Endothelial cell of umbilical vein (primary cell): ENCODE measurements around the gene CDCA5.

Experiments used
- FOS ChIP-seq: IDR thresholded peaks from 2 replicates; pipeline ENCODE4 v1.6.1; 2011; ENCODE audit warnings: mild to moderate bottlenecking, low read length, moderate library complexity, borderline replicate concordance; ENCODE audit not compliant: insufficient read depth
- GATA2 ChIP-seq: IDR thresholded peaks from 2 replicates; pipeline ENCODE4 v1.7.0; 2011; ENCODE audit warnings: low read depth, mild to moderate bottlenecking, moderate library complexity, mixed read lengths, low read length; ENCODE audit not compliant: insufficient read length, insufficient read depth
- POLR2A ChIP-seq: IDR thresholded peaks from 2 replicates; pipeline ENCODE4 v1.6.1; 2012; ENCODE audit warnings: low read depth, mild to moderate bottlenecking, control low read depth, low read length
- TF ChIP-seq, protein P1 (sequence below): IDR thresholded peaks from 2 replicates; pipeline ENCODE4 v1.6.1; 2011; ENCODE audit not compliant: insufficient read depth, insufficient read length
- TF ChIP-seq, protein P2 (sequence below), 2 donors: IDR thresholded peaks; 1 replicate in 1 of 2; 2 replicates in 1 of 2; pipeline ENCODE4 v1.5.1; 2011; ENCODE audit warnings: low read length in 2 of 2, mild to moderate bottlenecking in 2 of 2, moderate library complexity in 2 of 2, control low read depth in 1 of 2, inconsistent platforms in 1 of 2, low read depth in 1 of 2; ENCODE audit not compliant: insufficient read depth in 1 of 2; ENCODE audit errors: extremely low read depth in 1 of 2

DNA sequence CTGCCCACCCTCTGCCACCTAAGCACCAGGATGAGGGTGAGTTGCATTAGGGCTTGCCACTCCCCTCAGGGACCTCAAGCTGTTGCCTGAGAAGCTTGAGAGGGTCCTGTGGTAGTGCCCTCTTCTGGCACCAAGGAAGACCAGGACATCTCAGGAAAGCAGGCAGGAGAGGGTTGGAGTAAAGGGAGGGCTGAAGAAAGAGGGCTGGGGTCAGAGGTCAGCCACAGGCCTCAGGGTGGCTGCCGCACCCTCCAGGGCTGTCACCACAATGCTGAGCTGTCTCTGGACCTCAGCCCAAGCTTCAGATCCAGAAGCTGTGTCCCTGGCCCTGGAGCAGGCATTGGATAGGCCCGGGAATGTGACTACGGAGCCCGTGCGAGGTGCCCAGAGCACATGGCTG, 38.8 kb downstream of the CDCA5 start:
- no peak for TF ChIP-seq POLR2A
- TF ChIP-seq, protein P1, sequence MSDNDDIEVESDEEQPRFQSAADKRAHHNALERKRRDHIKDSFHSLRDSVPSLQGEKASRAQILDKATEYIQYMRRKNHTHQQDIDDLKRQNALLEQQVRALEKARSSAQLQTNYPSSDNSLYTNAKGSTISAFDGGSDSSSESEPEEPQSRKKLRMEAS, result no peak
- no peak for TF ChIP-seq FOS
- TF ChIP-seq GATA2, result no peak
- TF ChIP-seq, protein P2, sequence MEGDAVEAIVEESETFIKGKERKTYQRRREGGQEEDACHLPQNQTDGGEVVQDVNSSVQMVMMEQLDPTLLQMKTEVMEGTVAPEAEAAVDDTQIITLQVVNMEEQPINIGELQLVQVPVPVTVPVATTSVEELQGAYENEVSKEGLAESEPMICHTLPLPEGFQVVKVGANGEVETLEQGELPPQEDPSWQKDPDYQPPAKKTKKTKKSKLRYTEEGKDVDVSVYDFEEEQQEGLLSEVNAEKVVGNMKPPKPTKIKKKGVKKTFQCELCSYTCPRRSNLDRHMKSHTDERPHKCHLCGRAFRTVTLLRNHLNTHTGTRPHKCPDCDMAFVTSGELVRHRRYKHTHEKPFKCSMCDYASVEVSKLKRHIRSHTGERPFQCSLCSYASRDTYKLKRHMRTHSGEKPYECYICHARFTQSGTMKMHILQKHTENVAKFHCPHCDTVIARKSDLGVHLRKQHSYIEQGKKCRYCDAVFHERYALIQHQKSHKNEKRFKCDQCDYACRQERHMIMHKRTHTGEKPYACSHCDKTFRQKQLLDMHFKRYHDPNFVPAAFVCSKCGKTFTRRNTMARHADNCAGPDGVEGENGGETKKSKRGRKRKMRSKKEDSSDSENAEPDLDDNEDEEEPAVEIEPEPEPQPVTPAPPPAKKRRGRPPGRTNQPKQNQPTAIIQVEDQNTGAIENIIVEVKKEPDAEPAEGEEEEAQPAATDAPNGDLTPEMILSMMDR (IDR thresholded peaks at IDR 0.05; ENCODE audit: extremely low read depth in 1 of 2, insufficient read depth in 1 of 2, low read depth in 1 of 2, low read length in 2 of 2), result no peak
